Progenitor cell of endocrine pancreas (in vitro differentiated cells): ENCODE results near the gene RGPD3. TPM values are rescaled to one million over a fixed set of nuclear protein-coding genes. Genes with fewer than 3 reads are reported as not detected.

Experiments
- DNase-seq: peaks from one replicate; pipeline ENCODE4 v3.0.0; 2021; ENCODE audit warnings: low spot score; ENCODE audit not compliant: unreplicated experiment
- H3K27ac Mint-ChIP-seq: 2 replicates; pipeline ENCODE4 v1.8.0; 2021; ENCODE audit warnings: mild to moderate bottlenecking, moderate library complexity, mixed read lengths
- H3K27me3 Mint-ChIP-seq: 2 replicates; pipeline ENCODE4 v1.8.0; 2021; ENCODE audit warnings: mixed read lengths
- H3K36me3 Mint-ChIP-seq: 2 replicates; pipeline ENCODE4 v1.8.0; 2022; ENCODE audit warnings: mixed read lengths; ENCODE audit not compliant: insufficient read depth
- H3K4me1 Mint-ChIP-seq: 2 replicates; pipeline ENCODE4 v1.8.0; 2021; ENCODE audit warnings: low read depth, mixed read lengths
- H3K4me3 Mint-ChIP-seq: 2 replicates; pipeline ENCODE4 v1.8.0; 2021; ENCODE audit warnings: low read depth, mild to moderate bottlenecking, moderate library complexity, mixed read lengths
- H3K9me3 Mint-ChIP-seq: 2 replicates; pipeline ENCODE4 v1.8.0; 2021; ENCODE audit warnings: low read depth, mixed read lengths
- CTCF ChIP-seq: fragments of 200-600 bp; sonication (generic); IDR thresholded peaks from one replicate; pipeline ENCODE4 v1.5.0; 2021; ENCODE audit warnings: antibody characterized with exemption, mild to moderate bottlenecking; ENCODE audit not compliant: unreplicated experiment
- total RNA-seq: library from RNA; stranded (reverse); gene quantifications from 2 replicates; pipeline ENCODE4 v1.2.1, GENCODE V29; 2021

The RGPD3 gene
- total RNA-seq, 1 donor from 2014 or later = 0.07 TPM

DNA sequence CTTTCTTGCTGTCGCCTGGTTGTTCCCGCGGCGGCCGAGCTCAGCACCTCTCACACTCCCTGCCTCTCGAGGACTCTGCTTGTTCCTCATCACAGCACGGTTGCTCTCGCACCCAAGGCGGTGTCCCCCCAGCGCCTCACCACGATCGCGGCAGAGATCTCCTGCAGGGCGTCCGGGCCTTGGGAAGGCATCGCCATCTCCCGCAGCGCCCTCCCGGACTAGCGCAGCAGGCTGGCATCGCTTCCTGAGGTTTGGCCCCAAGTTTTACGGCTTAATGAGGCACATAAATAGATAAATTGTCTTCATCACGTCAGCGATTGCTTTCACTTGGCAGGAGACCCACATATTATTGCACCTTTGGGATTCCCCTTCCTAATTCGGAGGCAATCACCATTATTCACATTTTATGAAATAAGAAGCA lies 125.4 kb downstream of the RGPD3 start:
- Mint-ChIP-seq H3K27ac (no peak overlapping the region), H3K4me1 (no peaks in the 10 kb centered on the region), H3K4me3 (no peak overlapping the region), H3K9me3 (peaks cover 4% of the 10 kb centered on the region), H3K27me3 (peaks cover 12% of the 10 kb centered on the region), H3K36me3 (no peaks in the 10 kb centered on the region)
- TF ChIP-seq CTCF = no peak
- DNase-seq = no peak

- H3K9me3 Mint-ChIP-seq = peaks cover 4% of the 10 kb centered on the region
- TF ChIP-seq CTCF = no peak
- H3K4me1 Mint-ChIP-seq = no peaks in the 10 kb centered on the region
- peaks cover 13% of the 10 kb centered on the region for H3K27me3 Mint-ChIP-seq
- H3K4me3 Mint-ChIP-seq = no peak overlapping the region
- H3K36me3 Mint-ChIP-seq = no peaks in the 10 kb centered on the region
- DNase-seq = no peak
- H3K27ac Mint-ChIP-seq = no peak overlapping the region
Measured at GRCh38 chr2:106341666-106342065, 126.5 kb downstream of the RGPD3 start.

Other genes starting within 250 kb of the RGPD3 start
- not detected in 2 replicates for gene CD8B2, start 19.0 kb upstream of the RGPD3 start, total RNA-seq